ENCODE data around the gene ABHD16B. TPM values are rescaled to one million over a fixed set of nuclear protein-coding genes. Genes with fewer than 3 reads are reported as not detected.
"Not testable (repeated sequence)": the region's sequence is repeated elsewhere in the genome, so short reads cannot be mapped to it uniquely, and the experiment has no call there.

The ABHD16B gene
- total RNA-seq, 1 donor from 2014 or later, result not detected

GRCh38 chr20:63864545-63864977 is 3.3 kb downstream of the ABHD16B start:
- DNase-seq (no peak), ATAC-seq (ENCODE audit: poor library complexity) (no peak)
- intact Hi-C loops (cut with DNase I), result loop anchor here (5.0 kb wide), 2 partner anchors 37 to 77 kb away; no protein-coding TSS in a partner anchor

GRCh38 chr20:63864978-63865640 is 3.8 kb downstream of the ABHD16B start, which contains the start of gene TPD52L2:
TSS of gene TPD52L2 (plus strand) at chr20:63865270. CDS start at chr20:63865366, 96 bp downstream.
- DNase-seq (peak; percentile 99), ATAC-seq (ENCODE audit: poor library complexity) (peak; percentile 96)
- intact Hi-C loops (cut with DNase I), result loop anchor here (5.0 kb wide), 2 partner anchors 38 to 78 kb away; no protein-coding TSS in a partner anchor

GRCh38 chr20:63867042-63867441 is 5.7 kb downstream of the ABHD16B start:
- ATAC-seq (ENCODE audit: poor library complexity); DNase-seq; intact Hi-C loops (cut with DNase I): not testable (repeated sequence)

GRCh38 chr20:63868264-63868663 is 7.0 kb downstream of the ABHD16B start:
- no peak for DNase-seq
- intact Hi-C loops (cut with DNase I), result no loop called here
- ATAC-seq (ENCODE audit: poor library complexity), result no peak

- DNase-seq (peak; percentile 70), ATAC-seq (ENCODE audit: poor library complexity) (peak; percentile 69)
- intact Hi-C loops (cut with DNase I), result no loop called here
Observed at GRCh38 chr20:63873477-63873971, 12.2 kb downstream of the ABHD16B start.

- ATAC-seq (ENCODE audit: poor library complexity); DNase-seq; intact Hi-C loops (cut with DNase I): not testable (repeated sequence)
Observed at GRCh38 chr20:63874241-63874640, 12.9 kb downstream of the ABHD16B start.

- DNase-seq, result no peak
- ATAC-seq (ENCODE audit: poor library complexity), result no peak
- intact Hi-C loops (cut with DNase I), result no loop called here
Observed at GRCh38 chr20:63876489-63877036, 15.3 kb downstream of the ABHD16B start.

- ATAC-seq (ENCODE audit: poor library complexity) (no peak), DNase-seq (no peak)
- intact Hi-C loops (cut with DNase I), result no loop called here
Observed at GRCh38 chr20:63877755-63878470, 16.6 kb downstream of the ABHD16B start.

- DNase-seq (no peak), ATAC-seq (ENCODE audit: poor library complexity) (no peak)
- intact Hi-C loops (cut with DNase I), result no loop called here
Observed at GRCh38 chr20:63878899-63879663, 17.8 kb downstream of the ABHD16B start.

- ATAC-seq (ENCODE audit: poor library complexity); intact Hi-C loops (cut with DNase I); DNase-seq: not testable (repeated sequence)
Observed at GRCh38 chr20:63880901-63881300, 19.6 kb downstream of the ABHD16B start.

- no peak for DNase-seq
- ATAC-seq (ENCODE audit: poor library complexity), result no peak
- intact Hi-C loops (cut with DNase I), result no loop called here
Observed at GRCh38 chr20:63881451-63882226, 20.3 kb downstream of the ABHD16B start.

- DNase-seq (no peak), ATAC-seq (ENCODE audit: poor library complexity) (no peak)
- intact Hi-C loops (cut with DNase I), result no loop called here
Observed at GRCh38 chr20:63882257-63883200, 21.2 kb downstream of the ABHD16B start.

- intact Hi-C loops (cut with DNase I), result no loop called here
- no peak for ATAC-seq (ENCODE audit: poor library complexity)
- DNase-seq, result no peak
Observed at GRCh38 chr20:63883201-63883593, 21.9 kb downstream of the ABHD16B start.

- ATAC-seq (ENCODE audit: poor library complexity), result peak; percentile 92
- intact Hi-C loops (cut with DNase I), result no loop called here
- peak; percentile 83 for DNase-seq
Observed at GRCh38 chr20:63884506-63885263, 23.4 kb downstream of the ABHD16B start.

- ATAC-seq (ENCODE audit: poor library complexity) (no peak), DNase-seq (no peak)
- intact Hi-C loops (cut with DNase I), result no loop called here
Observed at GRCh38 chr20:63885264-63886053, 24.2 kb downstream of the ABHD16B start.

GRCh38 chr20:63886054-63886419 is 24.7 kb downstream of the ABHD16B start:
- DNase-seq (no peak), ATAC-seq (ENCODE audit: poor library complexity) (no peak)
- intact Hi-C loops (cut with DNase I), result no loop called here
